22Rv1 (cell line): ENCODE results near the gene TDG.

Experiments used
- H3K27ac ChIP-seq: fragments of 450-650 bp; 2 replicates; pipeline ENCODE4 v1.5.1; 2017
- CTCF ChIP-seq: fragments of 450-650 bp; IDR thresholded peaks from 2 replicates; pipeline ENCODE4 v1.5.1; 2017; ENCODE audit warnings: mild to moderate bottlenecking
- ZFX ChIP-seq: fragments of 450-650 bp; IDR thresholded peaks from 2 replicates; pipeline ENCODE4 v1.6.1; 2017; ENCODE audit warnings: antibody characterized with exemption, borderline replicate concordance

TDG gene

GRCh38 chr12:103986829-103987228, 21.2 kb downstream of the TDG start:
- TF ChIP-seq CTCF (no peak), ZFX (no peak)
- H3K27ac ChIP-seq: no peak overlapping the region

GRCh38 chr12:103994235-103994634, 28.6 kb downstream of the TDG start:
- TF ChIP-seq CTCF (no peak), ZFX (no peak)

GRCh38 chr12:103996595-103996994, 30.9 kb downstream of the TDG start:
- no peak overlapping the region for H3K27ac ChIP-seq
- TF ChIP-seq CTCF (no peak), ZFX (no peak)

More at GRCh38 chr12:103994235-103994634, 28.6 kb downstream of the TDG start:
- no peak overlapping the region for H3K27ac ChIP-seq

- H3K27ac ChIP-seq: no peak overlapping the region
- TF ChIP-seq CTCF: no peak
Observed at GRCh38 chr12:103997286-103997900, 31.7 kb downstream of the TDG start.

GRCh38 chr12:103998976-103999375, 33.3 kb downstream of the TDG start:
- H3K27ac ChIP-seq: no peak overlapping the region
- TF ChIP-seq ZFX (no peak), CTCF (no peak)

GRCh38 chr12:104000807-104001434, 35.2 kb downstream of the TDG start:
- H3K27ac ChIP-seq: no peak overlapping the region
- TF ChIP-seq ZFX: no peak
- TF ChIP-seq CTCF: no peak

GRCh38 chr12:104002686-104003085, 37.0 kb downstream of the TDG start:
- TF ChIP-seq CTCF (no peak), ZFX (no peak)
- no peak overlapping the region for H3K27ac ChIP-seq
